Subcutaneous adipose tissue (tissue), 4 donors: Measurements from ENCODE around the gene ADAM23. TPM values are rescaled to one million over a fixed set of nuclear protein-coding genes. Genes with fewer than 3 reads are reported as not detected.

Experiments used
- CTCF ChIP-seq: fragments of 450-650 bp; IDR thresholded peaks from one replicate; pipeline ENCODE4 v1.5.1; 2016; ENCODE audit warnings: low read depth, mild to moderate bottlenecking, control low read depth, antibody characterized with exemption, moderate library complexity
- total RNA-seq, 4 donors: library from RNA; depleted of rRNA; stranded (reverse); fragments of >200 nt; gene quantifications; one replicate each; pipeline ENCODE4 v1.1.0, GENCODE V29; 2016

ADAM23 gene
- total RNA-seq, 4 donors from 2014 or later, result 0.19 to 1.1 (median 0.50) TPM

- TF ChIP-seq CTCF, result no peak
These were observed 184.3 kb downstream of the ADAM23 start for GRCh38 chr2:206627632-206628031.

- no peak for TF ChIP-seq CTCF
These were observed 188.0 kb downstream of the ADAM23 start for GRCh38 chr2:206631340-206631739.

GRCh38 chr2:206635015-206635414 is 191.7 kb downstream of the ADAM23 start:
- no peak for TF ChIP-seq CTCF

- TF ChIP-seq CTCF, result no peak
These were observed 196.3 kb downstream of the ADAM23 start for GRCh38 chr2:206639636-206640035.

GRCh38 chr2:206641226-206641625 is 197.9 kb downstream of the ADAM23 start:
- no peak for TF ChIP-seq CTCF

GRCh38 chr2:206642075-206643025 is 199.0 kb downstream of the ADAM23 start, which contains the start of gene FAM237A:
Gene FAM237A, plus strand, starts transcription at chr2:206642487. Its CDS starts 1,750 bp downstream, at chr2:206644237.
- TF ChIP-seq CTCF, result no peak

- no peak for TF ChIP-seq CTCF
These were observed 204.7 kb downstream of the ADAM23 start for GRCh38 chr2:206647985-206648384.
